SK-N-SH (cell line): Measurements from ENCODE around the gene ZC3H18.

Experiments used
- CTCF ChIP-seq: fragments of 200-600 bp; sonication (generic); IDR thresholded peaks from 2 replicates; pipeline ENCODE4 v1.6.1; 2017; ENCODE audit warnings: antibody characterized with exemption, mild to moderate bottlenecking, moderate library complexity
- POLR2AphosphoS5 ChIP-seq: IDR thresholded peaks from 2 replicates; pipeline ENCODE4 v1.6.1; 2012; ENCODE audit warnings: low read depth, low read length
- SIN3A ChIP-seq: IDR thresholded peaks from 2 replicates; pipeline ENCODE4 v1.6.1; 2012; ENCODE audit warnings: low read depth, mild to moderate bottlenecking, low read length, moderate library complexity, borderline replicate concordance

GRCh38 chr16:88677721-88678120 is 107.5 kb downstream of the ZC3H18 start:
- TF ChIP-seq SIN3A (no peak), CTCF (no peak), POLR2AphosphoS5 (no peak)
